ENCODE data around the gene ARAP1.

DNA sequence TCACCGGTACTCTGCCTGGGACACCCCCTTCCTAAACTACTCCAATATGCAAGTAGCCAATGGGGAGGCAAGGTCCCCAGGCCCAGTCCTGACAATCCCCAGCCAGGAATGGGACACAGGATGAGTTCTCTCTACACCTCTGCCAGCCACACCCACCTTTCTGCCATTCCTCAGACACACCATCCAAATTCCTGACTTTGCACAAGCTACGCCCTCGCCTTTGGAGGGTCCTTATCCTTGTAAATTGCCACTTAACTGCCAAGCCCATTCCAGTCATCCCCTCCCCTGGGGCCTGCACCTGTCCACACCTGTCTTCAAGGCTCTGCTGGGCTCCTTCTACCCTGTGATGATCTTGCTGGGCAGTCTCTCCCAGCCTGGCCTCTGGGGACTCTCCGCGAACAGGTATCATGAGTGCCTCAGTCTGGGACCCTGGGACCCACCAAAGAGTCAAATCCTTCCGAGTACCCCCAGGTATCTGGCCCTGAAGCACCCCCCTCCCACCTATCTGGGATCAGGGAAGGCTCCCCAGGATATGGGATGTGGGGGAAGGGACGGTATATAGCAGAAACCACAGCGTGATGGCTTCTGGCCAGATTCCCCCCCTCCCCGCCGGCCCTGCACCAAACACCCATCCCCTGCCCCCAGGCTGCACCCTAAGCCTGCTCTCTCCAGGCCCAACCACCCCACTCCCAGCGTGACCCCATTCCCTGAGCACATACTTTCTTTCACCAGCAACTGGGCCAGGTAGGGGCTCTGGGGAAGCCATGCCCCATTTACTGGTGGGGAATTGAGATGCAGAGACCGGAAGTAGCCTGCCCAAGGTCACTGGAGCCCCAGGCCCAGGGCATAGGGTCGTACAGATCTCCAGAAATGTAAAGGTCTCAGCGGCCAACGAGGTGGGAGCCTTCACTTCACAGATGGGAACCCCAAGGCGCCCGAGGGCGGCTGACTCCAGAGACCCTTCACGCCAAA, 806 bp downstream of the ARAP1 start:
- TF ChIP-seq, protein P1, sequence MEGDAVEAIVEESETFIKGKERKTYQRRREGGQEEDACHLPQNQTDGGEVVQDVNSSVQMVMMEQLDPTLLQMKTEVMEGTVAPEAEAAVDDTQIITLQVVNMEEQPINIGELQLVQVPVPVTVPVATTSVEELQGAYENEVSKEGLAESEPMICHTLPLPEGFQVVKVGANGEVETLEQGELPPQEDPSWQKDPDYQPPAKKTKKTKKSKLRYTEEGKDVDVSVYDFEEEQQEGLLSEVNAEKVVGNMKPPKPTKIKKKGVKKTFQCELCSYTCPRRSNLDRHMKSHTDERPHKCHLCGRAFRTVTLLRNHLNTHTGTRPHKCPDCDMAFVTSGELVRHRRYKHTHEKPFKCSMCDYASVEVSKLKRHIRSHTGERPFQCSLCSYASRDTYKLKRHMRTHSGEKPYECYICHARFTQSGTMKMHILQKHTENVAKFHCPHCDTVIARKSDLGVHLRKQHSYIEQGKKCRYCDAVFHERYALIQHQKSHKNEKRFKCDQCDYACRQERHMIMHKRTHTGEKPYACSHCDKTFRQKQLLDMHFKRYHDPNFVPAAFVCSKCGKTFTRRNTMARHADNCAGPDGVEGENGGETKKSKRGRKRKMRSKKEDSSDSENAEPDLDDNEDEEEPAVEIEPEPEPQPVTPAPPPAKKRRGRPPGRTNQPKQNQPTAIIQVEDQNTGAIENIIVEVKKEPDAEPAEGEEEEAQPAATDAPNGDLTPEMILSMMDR (IDR thresholded peaks at IDR 0.05; ENCODE audit: extremely low read depth in 1 of 2, insufficient read depth in 1 of 2, low read depth in 1 of 2, low read length in 2 of 2): no peak
- no peak for TF ChIP-seq POLR2AphosphoS5 (IDR thresholded peaks at IDR 0.05; ENCODE audit: insufficient read depth, low read depth, low read length)
- TF ChIP-seq FOS (IDR thresholded peaks at IDR 0.05; ENCODE audit: borderline replicate concordance, insufficient read depth, low read length): no peak
- no peak for TF ChIP-seq MYC (IDR thresholded peaks at IDR 0.05; ENCODE audit: low read depth, low read length)
- no peak for TF ChIP-seq EZH2 (IDR thresholded peaks at IDR 0.05; ENCODE audit: borderline replicate concordance, low read depth, low read length, severe bottlenecking)
